GM20000 (cell line): ENCODE measurements around the gene KAZN.

Experiments used
- DNase-seq: peaks from one replicate; pipeline ENCODE4 v3.0.0; 2012; ENCODE audit warnings: low spot score
- TF ChIP-seq, protein P1 (sequence below): IDR thresholded peaks from 2 replicates; pipeline ENCODE4 v1.5.1; 2012; ENCODE audit warnings: mild to moderate bottlenecking, control low read depth; ENCODE audit errors: extremely low read depth, missing control alignments

Gene KAZN

GRCh38 chr1:14655385-14655784 is 56.9 kb downstream of the KAZN start:
- TF ChIP-seq, protein P1, sequence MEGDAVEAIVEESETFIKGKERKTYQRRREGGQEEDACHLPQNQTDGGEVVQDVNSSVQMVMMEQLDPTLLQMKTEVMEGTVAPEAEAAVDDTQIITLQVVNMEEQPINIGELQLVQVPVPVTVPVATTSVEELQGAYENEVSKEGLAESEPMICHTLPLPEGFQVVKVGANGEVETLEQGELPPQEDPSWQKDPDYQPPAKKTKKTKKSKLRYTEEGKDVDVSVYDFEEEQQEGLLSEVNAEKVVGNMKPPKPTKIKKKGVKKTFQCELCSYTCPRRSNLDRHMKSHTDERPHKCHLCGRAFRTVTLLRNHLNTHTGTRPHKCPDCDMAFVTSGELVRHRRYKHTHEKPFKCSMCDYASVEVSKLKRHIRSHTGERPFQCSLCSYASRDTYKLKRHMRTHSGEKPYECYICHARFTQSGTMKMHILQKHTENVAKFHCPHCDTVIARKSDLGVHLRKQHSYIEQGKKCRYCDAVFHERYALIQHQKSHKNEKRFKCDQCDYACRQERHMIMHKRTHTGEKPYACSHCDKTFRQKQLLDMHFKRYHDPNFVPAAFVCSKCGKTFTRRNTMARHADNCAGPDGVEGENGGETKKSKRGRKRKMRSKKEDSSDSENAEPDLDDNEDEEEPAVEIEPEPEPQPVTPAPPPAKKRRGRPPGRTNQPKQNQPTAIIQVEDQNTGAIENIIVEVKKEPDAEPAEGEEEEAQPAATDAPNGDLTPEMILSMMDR, result no peak
- no peak for DNase-seq

DNA sequence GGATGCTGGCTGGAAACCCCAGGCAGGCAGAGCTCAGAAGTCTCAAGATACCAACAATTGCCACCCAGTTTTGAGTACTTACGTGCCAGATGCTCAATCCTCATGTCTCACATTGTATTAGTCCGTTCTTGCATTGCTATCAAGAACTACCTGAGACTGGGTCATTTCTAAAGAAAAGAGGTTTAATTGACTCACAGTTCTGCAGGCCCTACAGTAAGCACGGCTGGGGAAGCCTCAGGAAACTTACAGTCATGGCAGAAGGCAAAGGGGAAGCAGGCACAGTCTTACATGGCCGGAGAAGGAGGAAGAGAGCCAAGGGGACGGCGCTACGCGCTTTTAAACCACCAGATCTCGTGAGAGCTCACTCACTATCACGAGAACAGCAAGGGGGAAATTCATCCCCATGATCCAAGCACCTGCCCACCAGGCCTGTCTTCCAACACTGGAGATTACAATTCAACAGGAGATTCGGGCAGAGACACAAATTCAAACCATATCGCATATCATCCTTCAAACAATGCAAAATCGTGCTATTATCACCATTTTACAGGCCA is 58.0 kb downstream of the KAZN start:
- TF ChIP-seq, protein P1, result no peak
- no peak for DNase-seq

DNA sequence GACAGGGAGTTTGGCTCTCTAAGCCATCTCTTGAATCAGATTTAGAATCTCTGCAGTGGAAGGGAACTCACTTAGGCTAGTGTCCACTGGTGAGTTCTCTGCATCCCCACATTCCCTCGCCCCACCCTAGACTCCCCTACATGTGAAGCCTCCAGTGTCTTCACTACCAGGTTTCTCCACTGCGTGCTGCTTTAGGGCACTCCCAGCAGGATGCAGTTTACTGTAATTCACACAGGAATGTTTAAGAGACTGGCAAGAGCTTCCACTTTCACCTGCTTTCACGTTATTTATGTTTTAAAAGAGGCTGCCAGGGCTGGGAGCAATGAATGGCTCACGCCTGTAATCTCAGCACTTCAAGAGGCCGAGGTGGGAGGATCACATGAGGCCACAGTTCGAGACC is 60.2 kb downstream of the KAZN start:
- no peak for DNase-seq
- TF ChIP-seq, protein P1, result no peak

GRCh38 chr1:14659913-14660312 is 61.4 kb downstream of the KAZN start:
- TF ChIP-seq, protein P1, result no peak
- no peak for DNase-seq

DNA sequence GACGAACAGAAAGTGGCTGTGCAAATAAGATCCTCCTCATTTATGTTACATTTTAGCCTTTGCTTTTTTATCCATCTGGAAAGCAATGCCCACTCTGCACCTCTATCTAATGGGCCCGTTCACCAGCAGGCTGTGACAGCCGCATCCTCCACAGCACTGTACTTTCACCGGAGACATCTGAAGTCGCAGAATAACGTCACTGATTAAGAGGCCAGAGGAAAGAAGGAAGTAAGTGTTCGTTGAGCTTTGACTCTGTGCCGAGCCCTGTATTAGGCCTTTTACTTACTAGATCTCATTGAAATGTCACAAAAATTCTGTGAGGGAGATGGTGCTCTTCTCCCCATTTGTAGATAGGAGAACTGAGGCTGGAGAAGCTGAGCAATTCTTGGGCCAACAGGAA is 62.3 kb downstream of the KAZN start:
- DNase-seq, result no peak
- TF ChIP-seq, protein P1, result no peak

DNA sequence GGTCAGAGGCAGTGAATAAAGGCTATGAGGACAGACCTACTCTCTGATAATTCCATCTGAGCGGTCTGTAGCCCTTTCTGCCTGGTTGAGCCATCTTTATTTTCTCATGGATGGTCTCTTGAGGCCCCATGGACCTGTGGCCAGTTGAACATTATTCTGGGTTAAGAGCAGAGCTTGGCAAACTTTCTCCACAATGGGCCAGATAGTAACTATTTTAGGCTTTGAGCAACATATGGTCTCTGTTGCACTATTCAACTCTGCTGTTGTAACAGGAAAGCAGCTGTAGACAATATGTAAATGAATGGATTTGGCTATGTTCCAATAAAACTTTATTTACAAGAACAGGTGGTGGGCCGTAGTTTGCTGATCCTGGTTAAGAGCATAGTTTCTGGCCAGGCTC is 62.7 kb downstream of the KAZN start:
- TF ChIP-seq, protein P1, result no peak
- no peak for DNase-seq

DNA sequence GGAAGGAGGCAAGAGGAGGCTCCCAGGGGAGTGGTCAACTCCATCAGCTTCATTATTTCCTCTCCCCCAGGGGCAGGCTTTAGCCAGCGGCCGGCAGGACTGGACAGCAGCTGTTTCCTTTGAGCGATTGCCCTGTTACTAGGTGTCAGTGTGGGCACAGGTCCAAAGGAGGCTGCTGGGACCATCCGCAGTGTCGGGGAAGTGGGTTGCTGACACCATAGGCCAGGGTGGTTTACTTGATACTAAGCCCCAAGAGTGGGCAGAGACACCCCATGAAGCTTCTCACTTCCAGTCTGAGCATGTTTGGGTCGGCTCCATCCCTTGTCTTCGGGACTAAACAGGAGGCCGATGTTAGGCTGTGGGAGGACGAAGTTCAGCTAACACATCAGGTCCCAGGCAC is 63.6 kb downstream of the KAZN start:
- TF ChIP-seq, protein P1, result no peak
- DNase-seq, result no peak

GRCh38 chr1:14663773-14664172 is 65.3 kb downstream of the KAZN start:
- TF ChIP-seq, protein P1, result no peak
- no peak for DNase-seq
